IPS DF 4.7 (cell line): ENCODE measurements around the gene APOBEC3G.

Source experiments
- DNase-seq: peaks from one replicate; pipeline ENCODE4 v3.0.0-alpha.2; 2013; ENCODE audit warnings: low spot score; ENCODE audit errors: extremely low read depth

Gene APOBEC3G

DNA sequence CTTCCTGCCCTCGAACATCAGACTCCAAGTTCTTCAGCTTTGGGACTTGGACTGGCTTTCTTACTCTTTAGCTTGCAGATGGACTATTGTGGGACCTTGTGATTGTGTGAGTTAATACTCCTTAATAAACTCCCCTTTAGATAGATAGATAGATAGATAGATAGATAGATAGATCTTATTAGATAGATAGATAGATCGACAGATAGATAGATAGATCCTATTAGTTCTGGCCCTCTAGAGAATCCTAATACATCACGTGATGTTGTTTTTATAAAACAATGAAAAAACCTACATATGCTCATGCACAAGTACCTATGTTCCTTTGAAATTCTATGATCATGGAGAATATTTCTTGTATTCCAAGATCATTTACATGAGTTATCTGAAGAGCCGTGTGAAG lies 43.9 kb downstream of the APOBEC3G start:
- no peak for DNase-seq

DNA sequence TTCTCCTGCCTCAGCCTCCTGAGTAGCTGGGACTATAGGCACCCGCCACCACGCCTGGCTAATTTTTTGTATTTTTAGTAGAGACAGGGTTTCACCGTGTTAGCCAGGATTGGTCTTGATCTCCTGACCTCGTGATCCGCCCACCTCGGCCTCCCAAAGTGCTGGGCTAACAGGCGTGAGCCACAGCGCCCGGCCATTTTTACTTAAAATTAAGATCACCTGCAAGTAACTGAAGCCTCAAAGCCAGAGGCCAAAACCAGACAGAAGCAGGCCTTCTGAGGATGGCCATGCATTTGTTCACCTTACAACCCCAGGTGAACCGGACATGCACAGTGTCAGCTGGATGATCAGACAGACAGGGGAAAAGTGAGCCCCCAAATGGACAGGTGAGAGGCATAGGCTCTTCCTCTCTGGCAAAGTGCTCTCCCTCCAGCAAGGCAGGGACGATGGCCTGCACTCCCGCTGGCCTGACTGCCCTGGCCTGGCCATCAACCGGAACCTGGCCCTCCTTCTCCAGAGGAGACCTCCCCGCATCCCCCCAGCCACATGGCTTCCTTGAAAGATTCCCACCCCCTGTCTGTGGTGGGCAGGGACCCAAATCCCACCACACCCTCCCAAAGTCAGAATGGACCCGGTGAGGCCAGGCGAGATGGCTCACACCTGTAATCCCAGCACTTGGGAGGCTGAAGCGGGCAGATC lies 45.8 kb downstream of the APOBEC3G start:
- no peak for DNase-seq

DNA sequence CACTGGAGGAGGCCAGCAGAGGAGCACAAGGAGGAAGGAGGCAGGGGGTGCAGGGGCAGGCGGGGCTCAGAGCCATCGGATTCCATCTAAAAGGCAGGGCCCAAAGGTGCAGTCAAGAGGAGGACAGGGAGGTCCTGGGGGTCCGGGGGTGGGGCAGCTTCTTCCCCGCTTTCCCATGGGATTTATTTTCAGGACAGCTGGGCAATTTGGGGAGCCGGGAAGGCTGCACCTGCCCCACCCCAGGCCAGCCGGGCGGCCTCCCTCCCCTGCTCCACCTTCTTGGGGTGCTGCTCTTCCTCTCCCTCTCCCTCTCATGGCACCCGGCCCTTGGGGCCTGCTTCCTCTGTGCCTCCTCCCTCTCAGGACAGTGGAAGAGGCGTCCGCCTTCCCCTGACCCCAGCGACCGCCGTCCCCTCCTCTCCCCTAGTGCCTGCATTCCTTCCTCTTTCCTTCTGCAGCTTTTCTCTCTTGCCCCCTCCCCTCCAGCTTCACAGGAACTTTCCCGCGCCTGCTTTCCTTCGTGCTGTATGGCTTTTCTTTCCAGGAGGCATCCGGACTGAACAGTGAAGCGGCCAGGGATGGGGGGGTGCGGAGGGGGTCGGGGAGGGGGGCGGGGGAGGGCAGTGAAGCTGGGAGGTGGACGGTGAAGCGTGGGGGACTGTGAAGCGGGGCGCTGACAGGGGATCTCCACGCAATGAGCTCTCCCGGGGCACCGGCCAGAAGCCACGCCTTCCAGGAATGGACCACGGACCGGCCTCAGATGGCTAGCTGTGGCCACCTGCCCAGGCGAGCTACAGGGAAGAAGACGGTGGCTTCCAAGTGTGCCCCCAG lies 46.9 kb downstream of the APOBEC3G start:
- no peak for DNase-seq

DNA sequence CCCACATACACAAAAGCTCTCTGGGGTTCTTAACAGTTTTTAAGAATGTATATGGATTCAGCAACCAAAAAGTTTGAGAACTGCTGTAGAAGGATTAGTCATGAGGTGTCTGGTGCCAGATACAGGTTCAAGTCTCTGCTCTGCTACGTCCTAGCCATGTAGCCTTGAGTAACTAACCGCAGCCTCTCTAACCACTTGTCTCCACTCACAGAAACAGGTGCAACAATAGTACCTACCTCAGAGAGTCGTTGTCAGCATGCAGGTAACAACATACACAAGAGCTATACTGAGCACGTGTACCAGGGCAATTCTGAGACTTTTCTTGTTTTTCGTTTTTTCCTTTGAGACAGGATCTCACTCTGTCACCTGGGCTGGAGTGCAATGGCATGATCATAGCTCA lies 48.5 kb downstream of the APOBEC3G start:
- DNase-seq: no peak

DNA sequence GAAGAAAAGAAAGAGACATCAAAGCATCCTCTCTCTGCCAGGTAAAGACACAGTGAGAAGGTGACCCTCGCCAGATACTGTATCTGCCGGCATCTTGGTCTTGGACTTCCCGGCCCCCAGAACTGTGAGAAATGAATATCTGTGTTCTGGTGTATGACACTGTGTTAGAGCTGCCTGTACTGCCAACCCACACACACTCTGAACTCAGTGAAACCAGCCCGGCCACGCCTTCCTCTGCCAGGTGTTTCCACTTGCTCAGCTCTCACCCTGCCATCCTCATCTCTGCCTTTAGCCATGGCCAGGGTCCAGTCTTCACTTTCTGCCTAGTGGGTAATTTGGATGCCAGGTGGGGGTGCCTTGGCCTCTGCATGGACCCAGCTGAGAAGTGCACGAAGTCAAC lies 51.4 kb downstream of the APOBEC3G start:
- DNase-seq: no peak

DNA sequence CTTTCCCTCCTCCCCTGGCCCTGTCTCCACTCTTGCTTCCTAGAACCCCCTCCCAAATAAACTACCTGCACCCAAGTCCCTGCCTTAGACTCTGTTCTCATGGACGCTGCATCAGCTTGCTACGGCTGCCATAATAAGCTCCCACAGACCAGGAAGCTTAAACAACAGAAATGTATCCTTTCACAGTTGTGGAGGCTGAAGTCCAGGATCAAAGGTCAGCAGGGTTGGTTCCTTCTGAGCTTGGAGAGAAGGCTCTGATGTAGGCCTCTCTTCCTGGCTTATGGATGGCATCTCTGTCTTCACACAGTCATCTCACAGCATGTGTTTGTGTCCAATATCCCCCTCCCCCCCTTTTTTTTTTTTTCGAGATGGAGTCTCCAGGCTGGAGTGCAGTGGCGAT lies 52.0 kb downstream of the APOBEC3G start:
- no peak for DNase-seq

DNA sequence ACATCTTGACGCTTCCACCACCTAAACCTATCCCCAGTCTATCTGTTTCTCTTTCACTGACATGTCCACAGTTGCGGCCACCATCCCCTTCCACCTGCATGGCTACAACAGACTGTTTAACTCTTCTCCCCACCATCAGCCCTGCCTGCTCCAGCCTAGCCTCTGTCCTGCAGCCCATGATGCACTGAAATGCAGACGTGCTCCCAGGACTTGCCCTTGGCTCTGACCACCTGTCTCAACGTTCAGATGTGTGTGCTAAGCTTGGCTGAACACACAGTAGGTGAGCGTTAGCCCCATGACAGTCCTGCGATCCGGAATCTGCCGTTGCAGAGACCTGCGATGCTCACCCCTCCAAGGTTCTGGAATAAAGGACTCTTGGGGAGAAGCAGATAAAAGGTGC lies 52.7 kb downstream of the APOBEC3G start:
- no peak for DNase-seq

DNA sequence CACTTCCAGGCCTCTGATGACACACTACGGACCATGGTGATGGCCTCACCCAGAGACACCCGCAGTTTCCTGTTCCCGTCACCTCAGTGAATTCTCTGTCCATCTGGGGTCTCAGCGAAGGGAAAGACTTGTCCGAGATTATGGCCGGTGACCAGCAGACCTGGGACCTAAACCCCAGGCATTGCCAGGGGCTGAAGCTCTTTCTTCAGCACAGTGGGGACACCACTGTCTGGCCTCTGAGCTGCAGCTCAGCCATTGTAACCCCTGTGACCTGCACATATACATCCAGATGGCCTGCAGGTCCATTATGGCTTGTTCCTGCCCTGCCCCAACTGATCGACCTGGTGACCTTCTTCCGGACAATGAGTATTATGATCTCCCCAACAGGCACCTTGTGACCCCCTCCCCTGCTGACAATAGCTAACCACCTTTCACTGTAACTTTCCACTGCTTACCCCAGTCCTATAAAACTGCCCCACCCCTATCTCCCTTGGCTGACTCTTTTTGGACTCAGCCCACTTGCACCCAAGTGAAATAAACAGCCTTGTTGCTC lies 53.2 kb downstream of the APOBEC3G start:
- no peak for DNase-seq

DNA sequence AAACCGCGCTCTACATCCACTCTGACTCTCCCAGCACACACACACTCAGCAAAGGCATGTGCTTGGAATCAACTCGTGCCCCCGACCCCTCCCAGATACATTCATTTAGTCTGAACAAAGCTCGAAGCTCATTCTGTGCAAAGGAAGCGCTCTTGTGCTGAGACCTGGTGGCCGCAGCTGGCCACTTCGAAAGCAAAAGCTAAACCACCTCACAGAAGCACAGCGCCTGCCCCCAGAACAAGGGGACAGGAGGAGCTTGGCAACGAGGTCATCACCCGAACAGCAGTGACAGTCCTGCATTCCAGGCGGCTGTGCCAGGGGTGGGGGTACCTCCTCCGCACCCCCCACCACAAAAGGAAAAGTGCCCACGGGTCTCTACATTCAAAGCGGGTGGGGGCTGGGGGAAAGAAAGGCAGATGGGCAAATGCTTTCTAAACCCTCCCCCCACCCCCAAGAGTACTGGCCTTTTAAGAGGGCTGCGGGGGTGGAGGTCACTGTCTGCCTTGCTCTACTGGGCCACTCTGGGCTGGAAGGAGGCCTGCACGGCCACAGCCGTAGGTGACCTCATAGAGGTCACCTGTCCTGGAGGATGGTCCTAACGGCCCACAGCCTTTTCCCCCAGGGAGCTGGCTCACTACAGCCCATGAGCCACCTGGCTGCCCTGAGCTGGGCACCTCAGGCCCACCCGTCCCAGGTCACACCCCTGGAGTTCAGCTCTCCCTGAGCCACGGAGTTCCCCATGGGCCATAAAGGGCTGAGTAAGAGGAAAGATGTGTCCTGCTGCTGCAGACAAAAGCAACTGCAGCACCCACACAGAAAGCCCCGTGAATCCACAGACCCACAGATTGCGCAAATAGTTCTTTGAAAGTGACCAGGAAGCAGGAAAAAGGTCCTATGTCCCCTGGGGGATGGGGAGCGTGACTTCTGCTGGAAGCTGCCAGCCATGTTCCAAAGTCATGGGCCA lies 54.1 kb downstream of the APOBEC3G start:
- DNase-seq: no peak

DNA sequence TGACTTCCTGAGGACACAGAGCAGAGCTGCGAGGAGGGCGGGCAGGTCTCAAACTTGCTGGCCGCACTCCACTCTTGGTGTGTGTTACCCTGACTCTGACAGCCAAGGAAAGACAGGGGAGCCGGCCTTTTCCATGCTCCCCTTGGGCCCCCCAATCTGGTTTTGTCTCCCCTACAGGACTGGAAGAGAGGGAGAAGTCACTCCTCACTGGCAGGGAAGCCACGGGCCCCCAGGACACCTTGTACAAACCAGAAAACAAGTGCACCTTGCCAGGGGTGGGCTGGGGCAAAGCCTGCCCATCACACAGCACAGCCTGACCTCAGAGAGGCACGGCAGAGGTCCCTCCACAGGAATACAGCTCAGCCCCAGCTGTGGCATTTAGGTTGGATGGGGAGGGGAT lies 55.2 kb downstream of the APOBEC3G start:
- no peak for DNase-seq

DNA sequence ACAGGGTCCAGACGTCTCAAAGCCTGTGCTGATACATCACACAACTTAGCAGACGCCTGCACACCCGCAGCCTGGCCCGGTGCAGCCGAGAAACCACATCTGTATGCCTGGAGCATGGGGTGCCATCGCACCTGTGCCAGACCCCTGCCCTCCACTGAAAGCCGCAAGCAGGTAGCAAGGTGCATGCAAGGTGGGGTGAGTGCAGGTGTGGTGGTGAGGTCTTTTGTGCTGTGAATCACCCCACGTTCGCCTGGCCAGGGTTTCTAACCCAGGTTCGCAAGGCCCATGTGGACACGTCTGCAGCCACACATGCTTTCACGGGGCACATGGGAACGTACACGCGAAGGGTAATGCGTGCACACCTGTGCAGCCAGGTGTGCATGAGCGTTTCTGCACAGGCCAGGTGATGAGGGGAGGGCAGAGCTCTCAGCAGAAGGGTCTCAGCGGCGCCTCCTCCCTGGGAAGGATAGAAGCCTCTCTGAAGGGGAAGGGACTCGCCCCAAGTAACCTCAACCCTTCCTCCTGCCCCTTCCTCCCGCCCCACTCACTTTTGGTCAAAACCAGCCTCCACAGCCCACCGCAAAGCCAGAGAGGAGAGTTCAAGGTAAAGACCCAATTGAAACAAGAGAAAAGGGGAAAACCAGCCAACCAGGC lies 55.9 kb downstream of the APOBEC3G start:
- no peak for DNase-seq

DNA sequence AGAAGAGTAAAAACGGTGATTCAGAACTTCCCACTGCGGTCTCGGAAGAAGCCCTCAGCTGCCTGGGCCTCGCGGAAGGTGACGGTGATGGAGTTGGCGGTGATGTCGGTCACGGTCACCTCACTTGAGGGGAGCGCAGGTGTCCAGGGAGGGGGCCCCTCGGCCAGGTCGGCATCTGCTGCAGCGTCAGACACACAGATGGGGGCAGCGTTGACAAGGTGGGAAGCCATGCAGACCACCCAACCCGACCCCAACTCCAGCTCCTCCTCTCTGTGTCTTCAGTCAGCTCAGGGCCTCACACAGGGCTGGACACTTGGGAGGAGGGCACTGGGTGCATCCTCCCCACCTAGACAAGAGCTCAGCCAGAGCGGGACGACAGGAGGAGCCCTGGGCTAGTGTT lies 56.8 kb downstream of the APOBEC3G start:
- no peak for DNase-seq

DNA sequence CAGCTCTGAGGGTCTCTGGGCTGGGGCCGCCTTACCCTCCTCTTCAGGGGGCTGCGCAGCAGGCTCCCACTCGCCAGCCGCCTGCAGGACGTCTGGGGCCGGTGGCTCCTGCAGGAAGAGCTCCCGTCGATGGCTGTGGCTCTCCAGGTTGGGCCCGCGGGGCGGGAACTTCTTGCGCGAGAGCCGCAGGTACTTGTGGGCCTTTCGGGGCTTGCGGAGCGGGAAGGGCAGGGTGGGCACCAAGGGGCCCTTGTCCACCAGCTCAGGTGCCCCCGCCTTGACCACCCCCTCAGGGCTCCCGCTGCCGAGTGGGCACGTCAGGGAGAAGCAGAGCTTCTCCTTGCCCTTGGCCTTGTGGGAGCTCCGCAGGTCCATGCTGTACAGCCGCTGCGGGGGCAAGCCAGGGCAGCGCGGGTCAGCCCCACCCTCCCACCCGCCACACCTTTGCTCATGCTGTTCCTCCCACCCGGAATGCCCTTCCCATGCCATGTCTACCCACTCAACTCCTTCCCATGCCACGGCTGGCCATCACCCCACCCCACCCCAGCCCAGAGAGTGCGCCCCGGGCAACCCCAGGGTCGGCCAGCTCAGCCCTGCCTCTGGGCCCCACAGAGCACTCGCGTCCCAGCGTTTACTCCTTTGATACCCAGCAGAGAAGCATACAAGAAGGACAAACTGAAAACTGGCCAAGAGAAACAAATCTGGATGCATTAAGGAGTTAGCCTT lies 57.5 kb downstream of the APOBEC3G start:
- DNase-seq: no peak

DNA sequence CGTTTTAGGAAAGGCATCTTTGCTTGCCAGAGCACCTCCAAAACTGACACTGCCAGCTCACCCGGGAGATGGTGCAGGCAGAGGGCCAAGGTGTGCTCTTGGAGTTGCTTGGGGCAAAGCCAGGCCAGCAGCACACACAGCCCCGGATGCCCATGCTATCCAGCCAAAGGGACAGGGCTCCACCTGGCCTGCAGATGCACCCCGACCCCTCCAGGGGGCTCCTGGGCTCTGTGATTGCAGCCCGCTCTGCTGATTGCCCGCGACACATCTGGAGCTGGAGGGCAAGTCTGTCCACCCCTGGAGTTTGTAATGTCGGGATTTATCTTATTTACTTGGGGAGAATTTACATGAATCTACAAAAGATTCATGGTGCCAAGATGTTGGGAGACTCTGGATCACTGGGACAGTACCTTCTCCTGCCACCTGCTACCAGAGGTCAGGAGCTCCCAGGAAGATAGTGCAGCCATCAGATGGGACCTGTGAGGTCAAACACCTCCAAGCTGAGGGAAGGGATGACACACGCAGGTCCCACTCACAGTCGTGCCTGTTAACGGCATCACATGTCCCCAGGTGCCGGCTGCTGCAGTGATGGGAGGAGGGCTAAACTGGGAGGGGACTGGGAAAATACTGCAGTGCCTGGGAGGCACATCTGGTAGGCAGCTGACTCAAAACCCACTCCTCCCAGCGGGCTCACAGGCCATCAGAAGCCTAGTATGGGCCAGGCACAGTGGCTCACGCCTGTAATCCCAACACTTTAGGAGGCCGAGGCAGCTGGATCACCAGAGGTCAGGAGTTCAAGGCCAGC lies 58.2 kb downstream of the APOBEC3G start:
- DNase-seq: no peak

DNA sequence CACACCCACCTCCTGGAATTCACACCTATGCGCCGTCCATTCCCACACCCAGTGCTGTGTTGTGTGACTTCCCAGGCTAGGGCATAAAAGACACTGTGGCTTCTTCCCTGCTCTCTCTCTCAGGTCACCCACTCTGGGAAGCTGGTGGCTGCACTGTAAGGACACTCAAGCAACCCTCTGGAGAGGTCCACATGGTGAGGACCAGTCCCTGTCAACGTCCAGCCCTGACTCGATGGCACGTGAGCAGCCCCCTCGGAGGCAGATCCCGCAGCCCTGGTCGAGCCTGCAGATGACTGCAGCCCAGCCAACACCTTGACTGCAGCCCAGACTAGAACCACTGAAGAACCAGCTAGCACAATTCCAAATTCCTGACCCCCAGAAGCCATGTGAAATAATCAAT lies 59.2 kb downstream of the APOBEC3G start:
- DNase-seq: no peak
